HG03469 (cell line): ENCODE results near the gene STC2.
"Not testable (repeated sequence)": the region's sequence is repeated elsewhere in the genome, so short reads cannot be mapped to it uniquely, and the experiment has no call there.

Source experiments
- ATAC-seq: cut with Tn5 transposase; IDR thresholded peaks from one replicate; pipeline ENCODE4 v1.9.1; 2021; ENCODE audit warnings: mild to moderate bottlenecking, moderate library complexity, moderate number of reproducible peaks; ENCODE audit not compliant: unreplicated experiment

Gene STC2

DNA sequence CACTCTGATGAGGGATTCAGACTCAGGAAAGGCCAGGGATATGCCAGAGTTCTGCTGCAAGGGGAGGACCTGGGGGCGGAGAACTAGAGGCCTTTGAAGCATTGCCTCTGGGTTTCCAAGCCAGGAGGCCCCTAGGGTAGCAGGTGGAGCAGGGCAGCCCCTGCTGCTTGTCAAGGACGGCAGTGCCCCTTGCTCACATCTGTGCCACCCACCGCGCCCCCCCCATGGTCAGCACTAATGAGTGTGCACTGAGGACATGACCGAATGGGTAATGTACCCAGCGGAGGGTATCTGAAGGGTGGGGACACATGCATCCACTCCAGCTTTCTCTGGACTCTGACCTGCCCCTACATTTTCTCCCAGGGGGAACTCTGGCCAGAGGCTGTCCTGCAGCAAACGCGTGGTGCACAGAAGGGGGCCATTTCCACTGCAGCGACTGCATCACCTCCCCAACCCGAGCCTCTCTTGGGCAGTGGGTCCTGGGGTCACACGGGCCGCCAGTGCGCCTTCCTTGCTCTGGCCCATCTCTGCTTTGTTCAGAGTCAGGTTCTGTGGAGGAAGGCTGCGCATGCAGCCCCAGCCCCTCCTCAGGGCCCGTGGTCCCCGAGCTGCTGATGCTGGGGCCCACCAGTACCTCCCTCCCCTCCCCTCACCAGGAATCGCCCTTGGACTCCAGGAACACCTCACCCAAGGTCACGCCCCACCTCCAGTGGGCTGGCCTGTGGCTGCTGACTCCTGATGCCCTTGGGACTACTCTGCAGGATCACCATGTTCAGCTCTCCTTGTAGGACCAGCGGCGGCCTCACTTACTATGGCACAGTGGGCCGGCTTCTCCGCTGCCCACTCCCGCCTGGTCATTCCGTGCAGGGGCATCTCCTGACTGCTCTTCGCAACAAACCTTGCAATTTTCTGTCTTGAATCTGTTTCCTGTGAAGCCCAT, 31.2 kb downstream of the STC2 start:
- ATAC-seq: no peak

DNA sequence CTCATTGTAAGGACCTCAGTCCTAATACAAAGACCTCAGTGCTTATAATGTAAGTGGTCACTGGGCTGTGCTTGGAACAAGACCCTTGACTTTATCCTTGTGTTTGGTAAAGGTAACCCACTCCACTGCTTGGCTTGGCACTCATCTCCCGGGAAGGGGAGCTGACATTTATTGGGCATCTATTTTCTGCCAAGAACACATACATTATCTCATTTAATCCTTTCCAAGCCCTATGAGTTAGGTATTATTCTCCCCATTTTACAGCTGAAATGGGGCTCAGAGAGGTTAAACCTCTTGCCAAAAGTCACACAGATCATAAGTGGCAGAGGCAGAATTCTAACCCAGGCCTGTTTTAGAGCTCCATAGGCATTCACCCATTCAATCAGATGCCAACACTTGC, 32.4 kb downstream of the STC2 start:
- no peak for ATAC-seq

DNA sequence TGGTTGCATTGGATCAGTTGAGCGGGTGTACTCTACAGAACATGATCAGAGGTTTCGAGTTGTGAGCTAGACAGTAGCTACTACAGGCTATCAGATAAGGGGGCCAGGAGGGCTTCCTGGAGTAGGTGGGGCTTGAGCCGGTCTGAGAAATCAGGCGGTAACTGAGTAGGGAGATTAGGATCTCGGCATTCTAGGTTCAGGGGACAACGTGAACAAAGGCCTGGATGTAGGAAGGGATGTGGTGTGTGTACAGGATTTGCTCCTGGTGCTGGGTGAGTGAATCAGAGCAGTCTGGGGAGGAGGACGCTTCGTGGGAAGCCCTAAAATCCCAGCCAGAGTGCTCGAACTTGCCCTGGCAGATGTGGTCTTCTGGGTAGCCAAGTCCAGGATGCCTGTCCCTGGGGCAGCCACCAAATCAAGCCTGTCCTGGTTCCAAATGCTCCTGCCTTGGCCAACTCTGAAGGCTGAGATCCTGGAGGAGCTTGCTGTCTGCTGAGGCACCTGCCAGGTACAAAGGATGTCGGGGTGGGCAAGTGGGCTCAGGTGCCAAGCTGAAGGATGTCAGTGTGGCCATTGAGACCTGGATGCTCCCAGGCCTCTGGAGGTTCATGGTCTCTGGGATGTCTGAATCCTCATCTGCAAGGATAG, 33.4 kb downstream of the STC2 start:
- ATAC-seq: no peak

DNA sequence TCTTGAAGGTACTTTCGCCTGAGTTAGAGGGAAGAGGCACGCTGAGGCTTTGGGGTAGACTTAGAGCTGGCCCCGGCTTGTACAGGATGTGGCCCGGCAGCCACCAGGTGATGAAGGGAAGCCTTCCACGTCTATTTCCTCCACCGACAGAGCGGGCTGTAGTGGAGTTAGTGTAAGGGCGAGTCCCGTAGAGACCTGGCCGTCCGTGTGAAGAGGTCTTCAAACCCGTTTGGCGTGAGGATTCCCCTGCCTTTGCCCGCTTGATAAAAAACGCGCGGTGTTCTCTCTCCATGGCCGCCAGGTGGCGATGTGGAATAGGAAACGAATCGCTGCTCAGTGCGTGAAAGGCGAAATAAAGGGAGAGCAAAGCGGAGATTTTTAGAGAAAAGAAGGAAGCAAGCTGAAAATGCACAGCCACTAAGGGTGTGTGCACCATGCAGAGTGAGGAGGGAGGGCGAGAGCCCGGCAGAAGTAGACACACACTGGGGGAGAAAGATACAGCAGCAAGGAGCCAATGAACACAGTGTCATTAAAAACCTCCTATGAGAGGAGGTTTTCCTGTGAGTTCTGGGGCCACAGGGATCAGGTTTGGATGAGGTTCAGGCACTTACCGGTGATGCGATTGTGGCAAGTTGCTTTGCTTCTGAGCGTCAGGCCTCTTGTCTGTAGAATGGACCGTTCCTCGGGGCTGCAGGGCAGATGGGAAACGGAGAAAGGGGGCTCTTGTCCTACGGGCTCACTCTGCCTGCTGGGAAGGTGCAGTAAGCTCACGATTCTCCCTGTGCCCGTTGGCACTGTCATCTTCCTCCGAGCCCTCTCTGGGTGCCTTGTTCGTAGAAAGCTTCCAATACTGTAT, 34.2 kb downstream of the STC2 start:
- ATAC-seq: no peak

DNA sequence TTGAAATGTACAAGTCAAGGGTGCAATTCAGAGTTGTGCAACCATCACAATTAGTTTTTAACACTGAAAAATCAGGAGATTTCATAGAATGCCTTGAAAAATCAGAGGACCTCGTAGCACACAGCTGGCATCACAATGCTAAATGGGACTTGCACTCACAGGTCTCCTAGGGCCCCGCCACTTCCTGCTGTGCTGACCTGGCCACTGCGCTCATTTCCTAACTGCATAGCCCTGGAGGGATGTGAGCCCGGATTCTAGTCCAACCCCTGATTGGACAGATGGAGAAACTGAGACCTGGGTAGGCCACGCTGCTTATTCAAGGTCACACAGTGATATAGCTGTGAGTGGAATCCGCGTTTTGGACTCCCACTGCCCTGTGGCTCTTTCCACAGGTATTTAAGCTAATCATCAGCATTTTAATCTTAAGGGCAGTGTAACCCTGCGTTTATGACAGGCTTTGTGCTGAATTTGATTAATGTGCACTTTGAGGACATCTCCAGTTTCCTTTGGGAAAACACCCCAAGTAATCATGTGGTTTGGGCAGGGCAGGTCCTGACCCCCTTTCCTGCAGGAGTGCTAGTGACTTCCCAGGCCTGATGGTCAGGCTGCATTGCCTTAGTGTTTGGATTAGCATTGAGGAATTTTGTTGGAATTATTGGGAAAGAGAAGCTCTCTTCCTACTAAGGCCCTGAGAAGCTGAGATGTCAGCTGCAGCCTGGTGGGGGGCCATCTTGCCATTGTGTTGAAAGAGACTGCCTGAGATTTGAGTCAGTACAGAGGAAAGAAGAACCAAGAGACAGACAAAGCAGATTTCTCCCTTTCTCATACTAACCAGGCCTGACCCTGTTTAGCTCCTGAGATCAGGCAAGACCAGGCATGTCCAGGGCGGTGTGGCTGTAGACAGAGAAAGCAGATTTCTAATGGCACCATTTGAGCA, 36.2 kb downstream of the STC2 start:
- no peak for ATAC-seq

DNA sequence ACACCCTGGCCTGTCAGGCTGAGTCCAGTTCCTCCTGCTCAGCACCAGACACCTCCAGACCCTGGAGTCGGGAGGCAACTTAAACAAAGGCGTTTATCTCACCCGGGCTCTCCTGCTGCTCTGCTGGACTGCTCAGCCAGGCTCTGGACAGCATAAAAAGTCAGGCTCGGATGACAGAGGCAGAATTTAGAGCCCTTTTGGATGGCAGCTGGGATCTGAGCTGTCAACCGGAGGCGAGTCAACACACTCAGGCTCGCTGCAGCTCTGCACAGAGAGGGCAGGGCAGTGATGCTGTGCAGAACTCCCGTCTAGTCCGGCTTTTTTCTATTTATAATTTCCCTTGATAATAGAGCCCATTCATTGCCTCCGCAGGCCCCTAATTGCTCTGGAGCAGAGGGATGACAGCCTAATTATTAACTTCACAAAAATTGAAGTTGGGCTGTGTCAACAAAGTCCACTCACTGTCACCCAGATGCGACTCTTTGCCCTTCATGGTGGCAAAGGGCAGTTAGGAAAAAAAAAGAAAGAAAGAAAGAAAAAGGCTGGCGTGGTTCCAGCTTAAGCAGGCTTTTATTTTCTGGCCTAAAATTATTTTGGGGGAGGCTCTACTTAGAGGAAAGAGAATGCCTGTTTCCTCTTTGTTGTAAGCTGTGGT, 37.6 kb downstream of the STC2 start:
- ATAC-seq: no peak

DNA sequence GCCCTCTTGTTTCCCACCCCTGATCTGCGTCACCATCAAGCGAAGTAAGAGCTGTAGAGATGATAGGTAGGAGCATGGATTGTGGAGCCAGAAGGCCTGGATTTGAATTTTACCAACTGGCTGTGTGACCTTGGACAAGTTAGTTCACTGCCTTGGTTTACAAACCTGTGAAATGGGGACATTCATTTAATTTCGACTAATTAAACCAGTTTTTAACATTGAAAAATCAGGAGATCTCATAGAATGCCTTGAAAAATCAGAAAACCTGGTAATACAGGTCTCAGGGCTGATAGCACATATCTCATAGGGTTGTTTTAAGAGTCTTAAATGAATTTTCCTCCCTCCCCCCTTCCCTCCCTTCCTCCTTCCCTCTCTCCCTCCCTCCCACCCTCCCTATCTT, 38.8 kb downstream of the STC2 start:
- no peak for ATAC-seq

DNA sequence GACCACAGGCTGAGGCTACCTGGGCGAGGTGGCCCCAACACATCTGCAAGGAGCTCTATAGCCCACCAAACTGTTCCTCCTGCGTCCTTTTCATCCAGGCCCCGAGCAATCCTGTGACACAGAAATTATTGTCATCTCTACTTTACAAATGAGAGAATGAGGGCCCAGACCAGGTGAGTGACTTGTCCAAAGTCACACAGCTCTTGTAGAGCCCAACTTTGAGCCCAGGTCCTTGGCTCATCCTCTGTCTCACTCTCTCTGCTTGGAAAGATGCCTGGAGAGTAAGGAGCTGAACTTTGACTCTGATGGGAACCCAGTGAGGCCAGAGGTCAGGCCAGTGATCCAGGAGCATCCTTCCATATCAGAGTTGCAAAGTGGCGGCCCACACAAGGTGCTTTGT, 39.6 kb downstream of the STC2 start:
- ATAC-seq: no peak

DNA sequence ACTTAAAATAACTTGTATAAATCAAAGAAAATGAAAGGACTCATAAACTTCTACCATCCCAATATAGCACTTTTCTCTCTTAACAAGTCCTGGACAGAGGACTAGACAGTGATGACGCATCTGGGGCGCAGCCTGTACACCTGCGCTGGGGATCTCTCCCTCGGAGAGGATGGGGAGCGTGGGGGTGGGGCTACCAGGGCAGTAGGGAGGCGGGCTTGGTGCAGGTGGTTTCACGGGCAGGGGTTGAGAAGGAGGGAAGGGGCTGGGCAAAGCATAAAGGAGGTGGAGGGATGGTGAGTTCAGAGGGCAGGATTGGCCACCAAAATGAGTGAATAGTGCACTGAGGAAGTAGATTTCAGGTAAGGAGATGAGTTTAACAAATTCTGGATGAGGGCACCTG, 41.1 kb downstream of the STC2 start:
- no peak for ATAC-seq

DNA sequence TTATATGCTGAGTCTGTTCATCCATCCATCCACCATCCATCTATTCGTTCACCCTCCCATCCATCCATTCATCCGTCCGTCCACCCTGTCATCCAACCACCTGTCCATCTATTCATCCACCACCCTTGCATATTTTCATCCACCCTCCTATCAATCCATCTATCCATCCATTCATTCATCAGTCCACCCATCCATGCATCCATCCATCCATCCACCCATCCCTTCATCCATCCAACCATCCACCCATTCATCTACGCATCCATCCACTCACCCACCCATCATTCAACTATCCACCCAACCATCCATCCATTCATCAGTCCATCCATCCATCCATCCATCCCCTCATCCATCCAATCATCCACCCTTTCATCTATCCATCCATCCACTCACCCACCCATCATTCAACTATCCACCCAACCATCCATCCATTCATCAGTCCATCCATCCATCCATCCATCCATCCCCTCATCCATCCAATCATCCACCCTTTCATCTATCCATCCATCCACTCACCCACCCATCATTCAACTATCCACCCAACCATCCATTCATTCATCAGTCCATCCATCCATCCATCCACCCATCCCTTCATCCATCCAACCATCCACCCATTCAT, 43.8 kb downstream of the STC2 start:
- not testable (repeated sequence) for ATAC-seq

DNA sequence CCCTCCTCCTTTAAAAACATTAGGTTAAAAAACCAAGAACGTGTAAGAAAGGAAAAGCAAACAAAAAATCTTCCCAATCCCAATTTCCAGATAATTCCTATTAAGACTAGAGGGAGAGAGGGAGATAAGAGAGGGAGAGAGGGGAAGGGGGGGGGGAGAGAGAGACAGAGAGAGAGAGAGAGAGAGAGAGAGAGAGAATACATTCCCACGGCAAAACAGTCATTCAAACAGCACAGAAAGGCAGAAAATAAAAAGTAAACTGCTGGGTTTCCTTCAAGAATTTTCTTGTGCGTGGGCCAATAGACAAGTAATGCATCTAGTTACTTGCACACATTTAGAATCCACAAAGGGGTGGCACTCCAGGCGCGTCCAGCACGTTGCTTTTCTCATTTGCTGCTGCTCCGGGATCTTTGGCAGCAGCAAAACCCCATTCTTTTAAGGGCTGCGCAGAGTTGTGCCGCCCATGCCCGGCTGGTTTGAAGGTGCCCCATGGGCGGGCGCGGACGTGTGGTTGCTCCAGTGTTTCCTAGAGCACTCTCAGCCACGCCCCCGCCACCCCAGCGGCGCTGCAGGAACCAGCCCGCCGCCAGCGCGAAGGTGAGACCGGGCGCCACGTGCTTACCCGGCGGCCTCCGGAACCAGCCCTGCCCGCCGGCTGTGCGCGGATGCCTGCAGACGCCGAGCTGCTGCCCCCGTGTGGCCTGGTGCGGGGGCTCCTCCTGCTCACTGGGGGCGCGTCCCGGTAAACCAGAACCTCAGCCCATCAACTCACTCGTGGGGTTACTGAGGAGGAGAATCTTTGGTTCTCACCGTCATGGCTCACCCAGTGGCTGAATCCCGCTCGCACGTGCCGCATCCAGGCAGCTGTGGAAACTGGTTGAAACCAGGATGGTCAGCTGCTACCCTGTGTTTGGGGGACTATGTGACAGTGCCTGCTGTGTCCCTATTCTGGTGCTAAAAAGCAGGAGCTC, 44.6 kb downstream of the STC2 start:
- peak; percentile 67 for ATAC-seq

DNA sequence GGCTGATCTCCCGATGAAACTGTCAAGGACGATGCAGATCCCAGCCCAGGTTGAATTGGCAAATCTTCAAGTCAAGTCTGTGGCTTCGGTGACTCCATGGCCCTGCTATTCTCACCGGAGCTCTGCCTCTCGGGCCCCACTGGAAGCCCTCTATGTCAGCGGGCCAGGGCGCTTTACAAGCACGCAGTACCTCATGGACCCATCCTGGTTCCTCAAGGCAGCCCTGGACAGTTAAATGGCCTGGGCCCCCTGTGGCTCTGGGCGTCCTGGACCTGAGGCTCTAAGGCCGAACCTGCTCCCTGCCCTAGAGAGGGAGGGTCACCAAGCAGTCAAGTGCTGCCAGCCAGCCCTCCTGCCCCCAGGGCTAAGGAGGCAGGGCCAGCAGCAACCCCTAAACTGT, 45.3 kb downstream of the STC2 start:
- ATAC-seq: no peak

DNA sequence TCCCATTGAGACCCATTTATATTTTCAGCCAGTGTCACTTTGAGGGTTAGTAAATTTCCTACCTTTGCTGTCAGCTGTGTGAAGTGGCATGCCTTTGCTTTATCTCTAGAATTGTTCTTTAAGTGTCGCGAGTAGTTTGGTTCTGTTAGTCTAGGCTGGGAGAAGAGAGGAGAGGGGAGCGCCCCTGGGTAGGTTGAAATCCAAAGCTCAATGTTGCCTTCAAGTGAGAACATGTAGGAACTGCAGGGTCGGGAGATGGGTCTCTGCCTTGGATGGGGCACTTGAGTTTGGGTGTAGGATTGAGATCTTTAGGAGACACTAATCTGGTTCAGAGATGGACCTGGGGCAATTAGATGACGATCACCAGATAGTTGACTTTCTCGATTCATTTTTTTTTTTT, 46.3 kb downstream of the STC2 start:
- no peak for ATAC-seq

DNA sequence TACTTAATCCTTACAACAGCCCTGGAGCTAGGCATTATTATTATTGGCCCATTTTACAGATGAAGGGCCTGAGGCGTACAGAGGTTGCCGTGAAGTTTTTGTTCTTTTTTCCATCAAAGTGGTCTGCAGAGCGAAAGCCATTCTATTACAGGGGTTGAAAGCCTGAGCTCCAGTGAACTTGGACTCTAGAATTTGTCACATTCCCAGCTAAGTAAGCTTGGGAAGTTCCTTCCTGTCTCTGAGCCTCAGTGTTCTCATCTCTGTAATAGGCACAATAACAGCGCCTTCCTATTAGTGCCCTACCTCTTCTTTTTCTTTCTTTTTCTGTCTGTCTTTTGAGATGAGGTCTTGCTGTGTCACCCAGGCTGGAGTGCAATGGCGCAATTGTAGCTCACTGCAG, 49.0 kb downstream of the STC2 start:
- no peak for ATAC-seq

DNA sequence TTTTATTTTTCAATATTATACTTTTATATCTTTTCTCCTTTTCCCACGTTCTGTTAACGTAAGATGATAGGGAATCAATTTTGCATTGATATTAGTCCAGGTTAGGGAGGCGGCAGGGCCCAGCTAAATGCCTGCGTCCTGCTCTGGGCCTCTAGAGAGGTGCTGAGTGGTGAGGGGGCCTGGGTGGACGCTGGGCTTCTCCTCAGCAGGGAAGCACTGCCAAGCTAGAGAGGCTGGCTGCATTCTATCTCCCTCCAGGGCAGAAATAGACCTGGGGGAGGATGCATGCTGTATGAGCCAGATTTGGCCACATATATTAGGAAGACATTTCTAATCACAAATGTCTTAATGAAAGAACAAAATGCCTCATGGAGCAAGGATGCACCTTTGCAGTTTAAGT, 49.6 kb downstream of the STC2 start:
- no peak for ATAC-seq

DNA sequence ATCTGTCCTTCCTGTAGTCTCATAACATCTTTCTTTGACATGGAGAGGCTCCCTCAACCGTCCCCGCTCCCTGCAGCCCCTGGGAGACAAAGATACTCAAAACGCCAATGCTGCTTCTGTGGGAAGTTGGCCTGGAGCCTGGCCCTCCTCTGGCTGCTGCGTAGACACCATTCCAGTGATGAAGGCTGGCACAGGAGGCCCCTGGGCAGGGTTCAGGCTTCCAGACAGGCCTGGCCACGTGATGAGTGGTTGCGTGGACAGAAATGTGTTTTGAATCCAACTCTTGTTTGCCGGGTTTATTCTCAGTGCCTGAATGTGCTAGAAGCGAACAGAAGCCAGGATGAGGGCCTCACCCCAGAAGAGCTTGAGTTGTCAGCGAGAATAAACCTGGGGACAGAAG, 50.0 kb downstream of the STC2 start:
- no peak for ATAC-seq

DNA sequence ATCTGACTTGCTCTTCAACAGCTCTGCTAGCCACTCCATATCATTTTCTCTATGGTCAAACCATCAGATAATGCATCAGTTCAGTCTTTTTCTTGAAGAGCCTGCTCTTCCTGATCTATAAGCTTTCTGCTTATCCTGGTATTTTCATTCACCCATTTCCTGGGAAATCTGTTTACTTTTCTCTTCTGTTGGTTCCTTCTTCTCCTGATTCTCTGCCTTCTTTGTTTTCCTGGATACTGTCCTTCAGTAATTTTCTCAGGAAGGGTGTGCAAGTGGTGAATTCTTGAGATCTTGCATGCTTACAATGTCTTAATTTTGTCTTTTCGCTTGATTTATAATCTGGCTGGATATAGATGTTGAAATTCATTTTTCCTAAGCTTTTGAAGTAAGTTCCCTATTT, 53.4 kb downstream of the STC2 start:
- ATAC-seq: no peak

DNA sequence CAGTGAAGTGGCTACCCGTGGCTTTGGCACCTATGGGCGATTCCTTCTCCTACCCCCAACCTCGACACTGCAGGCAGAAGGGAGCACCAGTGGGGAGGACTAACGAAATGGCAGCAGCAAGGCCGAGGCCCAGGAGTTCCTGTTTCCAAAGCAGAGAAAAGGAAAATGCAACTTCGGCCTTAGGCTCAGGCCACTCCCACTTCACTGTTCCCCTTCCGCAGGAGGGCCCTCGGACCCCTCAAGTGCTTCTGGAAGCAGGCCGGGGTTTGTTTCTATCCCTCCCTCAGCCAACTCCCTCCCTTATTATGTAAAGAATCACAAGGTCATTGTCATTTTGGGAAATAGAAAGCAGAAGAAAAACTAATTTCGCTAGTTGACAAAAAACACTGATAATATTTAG, 56.8 kb downstream of the STC2 start:
- no peak for ATAC-seq
